KMS-11 (cell line): ENCODE measurements around the gene PYGO2.

ENCODE experiments used
- H2AFZ ChIP-seq: fragments of 200-600 bp; sonication (generic); 2 replicates; pipeline ENCODE4 v1.6.1; 2016; ENCODE audit warnings: antibody characterized with exemption, mixed run types, low read depth
- H3K27ac ChIP-seq: fragments of 200-600 bp; sonication (generic); 2 replicates; pipeline ENCODE4 v1.6.1; 2016; ENCODE audit warnings: mild to moderate bottlenecking, mixed run types
- H3K27me3 ChIP-seq: fragments of 200-600 bp; sonication (generic); 2 replicates; pipeline ENCODE4 v1.6.1; 2017; ENCODE audit warnings: mild to moderate bottlenecking, low read depth, mixed run types, moderate library complexity; ENCODE audit not compliant: insufficient read depth
- H3K36me3 ChIP-seq: fragments of 200-600 bp; sonication (generic); 2 replicates; pipeline ENCODE4 v1.6.1; 2017; ENCODE audit warnings: mild to moderate bottlenecking, mixed run types; ENCODE audit not compliant: insufficient read depth
- H3K4me1 ChIP-seq: fragments of 200-600 bp; sonication (generic); 2 replicates; pipeline ENCODE4 v1.6.1; 2016; ENCODE audit warnings: mild to moderate bottlenecking, low read depth, mixed run types; ENCODE audit not compliant: poor library complexity, severe bottlenecking
- H3K4me2 ChIP-seq: fragments of 200-600 bp; sonication (generic); 2 replicates; pipeline ENCODE4 v1.7.0; 2016; ENCODE audit warnings: mild to moderate bottlenecking, mixed run types
- H3K4me3 ChIP-seq: fragments of 200-600 bp; sonication (generic); IDR thresholded peaks from 2 replicates; pipeline ENCODE4 v1.6.1; 2017; ENCODE audit warnings: low read depth, low read length, mixed read lengths; ENCODE audit not compliant: insufficient read depth
- H3K79me2 ChIP-seq: fragments of 200-600 bp; sonication (generic); 2 replicates; pipeline ENCODE4 v1.6.1; 2016; ENCODE audit warnings: low read depth, mixed run types; ENCODE audit not compliant: insufficient read depth
- H3K9ac ChIP-seq: fragments of 200-600 bp; sonication (generic); 2 replicates; pipeline ENCODE4 v1.6.1; 2016; ENCODE audit warnings: mild to moderate bottlenecking, mixed run types
- H4K20me1 ChIP-seq: fragments of 200-600 bp; sonication (generic); 2 replicates; pipeline ENCODE4 v1.6.1; 2016; ENCODE audit warnings: mild to moderate bottlenecking, mixed run types; ENCODE audit not compliant: insufficient read depth
- CTCF ChIP-seq: fragments of 200-600 bp; sonication (generic); conservative IDR thresholded peaks from 2 replicates; pipeline ENCODE4 v1.6.1; 2017; ENCODE audit warnings: low read depth, mild to moderate bottlenecking, antibody characterized with exemption, low read length, moderate library complexity, mixed read lengths

Gene PYGO2

GRCh38 chr1:154969860-154970452, 8.4 kb upstream of the PYGO2 start:
- Histone ChIP-seq H4K20me1 (no peaks in the 10 kb centered on the region), H3K9ac (peak overlapping the region; percentile 52; the same call in 1 of the 2 replicates), H3K4me2 (peak overlapping the region; percentile 73), H3K79me2 (peaks cover 60% of the 10 kb centered on the region), H3K27me3 (no peaks in the 10 kb centered on the region), H2AFZ (no peak overlapping the region), H3K36me3 (no peaks in the 10 kb centered on the region; the same call in 1 of the 2 replicates), H3K4me3 (no peak overlapping the region), H3K4me1 (peaks cover 50% of the 10 kb centered on the region), H3K27ac (peak overlapping the region; percentile 64)
- TF ChIP-seq CTCF = no peak

- TF ChIP-seq CTCF = no peak
- no peaks in the 10 kb centered on the region for H4K20me1 ChIP-seq
- no peak overlapping the region for H2AFZ ChIP-seq
- H3K9ac ChIP-seq = no peak overlapping the region; the same call in 1 of the 2 replicates
- H3K4me1 ChIP-seq = peaks cover 57% of the 10 kb centered on the region
- no peaks in the 10 kb centered on the region; the same call in 1 of the 2 replicates for H3K36me3 ChIP-seq
- no peak overlapping the region for H3K27ac ChIP-seq
- peak overlapping the region; percentile 73; the same call in 1 of the 2 replicates for H3K4me2 ChIP-seq
- H3K27me3 ChIP-seq = no peaks in the 10 kb centered on the region
- no peak overlapping the region for H3K4me3 ChIP-seq
- H3K79me2 ChIP-seq = peaks cover 58% of the 10 kb centered on the region
These were observed 7.7 kb upstream of the PYGO2 start for GRCh38 chr1:154969246-154969645.

GRCh38 chr1:154968731-154969130, 7.1 kb upstream of the PYGO2 start:
- H3K79me2 ChIP-seq = peaks cover 57% of the 10 kb centered on the region
- H2AFZ ChIP-seq = no peak overlapping the region
- H3K27ac ChIP-seq = no peak overlapping the region
- H3K4me2 ChIP-seq = no peak overlapping the region; the same call in 1 of the 2 replicates
- H3K4me3 ChIP-seq = no peak overlapping the region
- no peak overlapping the region; the same call in 1 of the 2 replicates for H3K9ac ChIP-seq
- no peaks in the 10 kb centered on the region for H4K20me1 ChIP-seq
- TF ChIP-seq CTCF = no peak
- no peaks in the 10 kb centered on the region for H3K27me3 ChIP-seq
- H3K36me3 ChIP-seq = peaks cover 1% of the 10 kb centered on the region; the same call in 1 of the 2 replicates
- peaks cover 61% of the 10 kb centered on the region for H3K4me1 ChIP-seq

GRCh38 chr1:154967331-154967950, 5.9 kb upstream of the PYGO2 start:
- Histone ChIP-seq H3K4me2 (no peak overlapping the region), H3K4me3 (no peak overlapping the region), H3K4me1 (peaks cover 62% of the 10 kb centered on the region), H3K27me3 (no peaks in the 10 kb centered on the region), H3K9ac (no peak overlapping the region), H4K20me1 (no peaks in the 10 kb centered on the region), H2AFZ (no peak overlapping the region), H3K36me3 (peaks cover 7% of the 10 kb centered on the region; the same call in 1 of the 2 replicates), H3K79me2 (peaks cover 53% of the 10 kb centered on the region), H3K27ac (no peak overlapping the region; the same call in 1 of the 2 replicates)
- TF ChIP-seq CTCF = no peak
